SK-N-SH (cell line): ENCODE results near the gene OGFOD3. TPM values are rescaled to one million over a fixed set of nuclear protein-coding genes. Genes with fewer than 3 reads are reported as not detected.

ENCODE experiments used
- CTCF ChIA-PET: fragments of 300-600, 350-600 bp; formaldehyde crosslinking; extraction: SDS; loops from one replicate; lab custom pipeline; 2021; lab: Yijun Ruan, JAX
- POLR2A ChIA-PET: fragments of 350-600 bp; sonication (Branson Sonifier 250); formaldehyde crosslinking; extraction: SDS; loops from one replicate; lab custom pipeline; 2020; ENCODE audit warnings: antibody characterized with exemption, inconsistent platforms; lab: Yijun Ruan, JAX
- DNase-seq: peaks from one replicate; pipeline ENCODE4 v3.0.0; 2012
- H2AFZ ChIP-seq: fragments of 200-600 bp; sonication (generic); 2 replicates; pipeline ENCODE4 v1.8.1; 2016; ENCODE audit warnings: antibody characterized with exemption, mild to moderate bottlenecking, low read depth
- H3F3A ChIP-seq: fragments of 200-600 bp; sonication (generic); replicated peaks from 2 replicates; pipeline ENCODE3; 2016; ENCODE audit warnings: antibody characterized with exemption, mild to moderate bottlenecking; ENCODE audit not compliant: insufficient read depth
- H3K27ac ChIP-seq, 2 experiments: fragments of 200-500 bp in 1 of 2; fragments of 200-600 bp in 1 of 2; sonication (Bioruptor generic) in 1 of 2; sonication (generic), shearing (Covaris generic) in 1 of 2; 2 replicates each; pipeline versions ENCODE4 v1.5.1 to v1.6.1; 2014 to 2016; ENCODE audit warnings: low read depth in 2 of 2, inconsistent platforms in 1 of 2, low read length in 1 of 2, mild to moderate bottlenecking in 1 of 2, mixed read lengths in 1 of 2
- H3K27me3 ChIP-seq: fragments of 200-600 bp; sonication (generic), shearing (Covaris generic); 2 replicates; pipeline ENCODE4 v1.6.1; 2016; ENCODE audit warnings: mixed run types; ENCODE audit not compliant: insufficient read depth
- H3K36me3 ChIP-seq, 2 experiments: fragments of 200-500 bp in 1 of 2; fragments of 200-600 bp in 1 of 2; sonication (Bioruptor generic) in 1 of 2; sonication (generic) in 1 of 2; replicated peaks in 1 of 2; 2 replicates each; pipeline versions ENCODE3 to v1.5.1; 2014 to 2016; ENCODE audit warnings: low read length in 1 of 2, mild to moderate bottlenecking in 1 of 2; ENCODE audit not compliant: insufficient read depth in 2 of 2, control insufficient read depth in 1 of 2
- H3K4me1 ChIP-seq, 2 experiments: fragments of 200-500 bp in 1 of 2; fragments of 200-600 bp in 1 of 2; sonication (Bioruptor generic) in 1 of 2; sonication (generic), shearing (Covaris generic) in 1 of 2; 2 replicates each; pipeline versions ENCODE4 v1.5.1 to v1.6.1; 2014 to 2016; ENCODE audit warnings: low read depth in 1 of 2, low read length in 1 of 2, mixed run types in 1 of 2; ENCODE audit not compliant: insufficient read depth in 2 of 2, control insufficient read depth in 1 of 2
- H3K4me2 ChIP-seq: fragments of 200-600 bp; sonication (generic), shearing (Covaris generic); 2 replicates; pipeline ENCODE4 v1.6.1; 2017; ENCODE audit warnings: mixed run types
- H3K4me3 ChIP-seq, 2 experiments: fragments of 200-500 bp in 1 of 2; fragments of 200-600 bp in 1 of 2; sonication (Bioruptor generic) in 1 of 2; sonication (generic), shearing (Covaris generic) in 1 of 2; 2 replicates each; pipeline versions ENCODE4 v1.5.1 to v1.8.1; 2014 to 2016; ENCODE audit warnings: low read depth in 2 of 2, inconsistent platforms in 1 of 2, low read length in 1 of 2, mild to moderate bottlenecking in 1 of 2, mixed read lengths in 1 of 2, moderate library complexity in 1 of 2
- H3K79me2 ChIP-seq: fragments of 200-600 bp; sonication (generic); 2 replicates; pipeline ENCODE4 v1.8.1; 2017; ENCODE audit warnings: mild to moderate bottlenecking; ENCODE audit not compliant: insufficient read depth
- H3K9ac ChIP-seq: fragments of 200-600 bp; sonication (generic); 2 replicates; pipeline ENCODE4 v1.6.1; 2017; ENCODE audit warnings: mixed run types
- H3K9me2 ChIP-seq: fragments of 200-600 bp; sonication (generic); 2 replicates; pipeline ENCODE4 v1.6.1; 2017; ENCODE audit warnings: mixed run types
- H3K9me3 ChIP-seq: fragments of 200-600 bp; sonication (generic); 2 replicates; pipeline ENCODE4 v1.6.1; 2017; ENCODE audit warnings: mixed run types, mild to moderate bottlenecking, moderate library complexity
- H4K20me1 ChIP-seq: fragments of 200-600 bp; sonication (generic); 2 replicates; pipeline ENCODE4 v1.6.1; 2017; ENCODE audit warnings: mild to moderate bottlenecking, mixed run types; ENCODE audit not compliant: insufficient read depth
- CHD2 ChIP-seq: fragments of 150-350 bp; IDR thresholded peaks from 2 replicates; pipeline ENCODE4 v1.6.1; 2018; ENCODE audit warnings: low read length; ENCODE audit not compliant: partially characterized antibody
- CTCF ChIP-seq: fragments of 200-600 bp; sonication (generic); IDR thresholded peaks from 2 replicates; pipeline ENCODE4 v1.6.1; 2017; ENCODE audit warnings: antibody characterized with exemption, mild to moderate bottlenecking, moderate library complexity
- EP300 ChIP-seq, 2 experiments: IDR thresholded peaks; 2 replicates each; pipeline versions ENCODE4 v1.4.0 to v1.6.1; 2012; ENCODE audit warnings: borderline replicate concordance in 1 of 2, low read depth in 1 of 2, low read length in 1 of 2
- FOSL2 ChIP-seq: IDR thresholded peaks from 2 replicates; pipeline ENCODE4 v1.4.0; 2012; ENCODE audit warnings: low read depth, mild to moderate bottlenecking, moderate library complexity, borderline replicate concordance
- FOXJ3 ChIP-seq: sonication (generic); formaldehyde crosslinking; IDR thresholded peaks from 2 replicates; pipeline ENCODE4 v1.5.1; 2020; ENCODE audit warnings: mild to moderate bottlenecking, missing genetic modification reagents
- GATA2 ChIP-seq: sonication (generic); formaldehyde crosslinking; IDR thresholded peaks from 2 replicates; pipeline ENCODE4 v1.5.0; 2020; ENCODE audit warnings: mild to moderate bottlenecking, missing genetic modification reagents
- JUND ChIP-seq: IDR thresholded peaks from 2 replicates; pipeline ENCODE4 v1.4.0; 2012
- MXI1 ChIP-seq: IDR thresholded peaks from 2 replicates; pipeline ENCODE4 v1.6.1; 2012; ENCODE audit warnings: mild to moderate bottlenecking, low read depth, low read length, improper control_type of control experiment
- NFIC ChIP-seq: IDR thresholded peaks from 2 replicates; pipeline ENCODE4 v1.4.0; 2012; ENCODE audit warnings: borderline replicate concordance
- RAD21 ChIP-seq: IDR thresholded peaks from 2 replicates; pipeline ENCODE4 v1.6.1; 2012; ENCODE audit warnings: mild to moderate bottlenecking, low read length
- RCOR1 ChIP-seq: fragments of 150-350 bp; IDR thresholded peaks from 2 replicates; pipeline ENCODE4 v1.6.1; 2017; ENCODE audit warnings: antibody characterized with exemption, low read length
- RFX5 ChIP-seq: IDR thresholded peaks from 2 replicates; pipeline ENCODE4 v1.6.1; 2012; ENCODE audit warnings: mild to moderate bottlenecking, improper control_type of control experiment, low read length
- SIN3A ChIP-seq: IDR thresholded peaks from 2 replicates; pipeline ENCODE4 v1.6.1; 2012; ENCODE audit warnings: low read depth, mild to moderate bottlenecking, low read length, moderate library complexity, borderline replicate concordance
- SMC3 ChIP-seq: IDR thresholded peaks from 2 replicates; pipeline ENCODE4 v1.6.1; 2012; ENCODE audit warnings: low read depth, low read length, improper control_type of control experiment
- TAF1 ChIP-seq: IDR thresholded peaks from 2 replicates; pipeline ENCODE4 v1.6.1; 2012; ENCODE audit warnings: low read depth, mild to moderate bottlenecking, low read length, moderate library complexity, borderline replicate concordance
- TCF12 ChIP-seq: IDR thresholded peaks from 2 replicates; pipeline ENCODE4 v1.4.0; 2012
- TEAD4 ChIP-seq: IDR thresholded peaks from 2 replicates; pipeline ENCODE4 v1.4.0; 2012; ENCODE audit warnings: mild to moderate bottlenecking, borderline replicate concordance; ENCODE audit not compliant: insufficient read depth
- USF2 ChIP-seq: fragments of 150-350 bp; IDR thresholded peaks from 2 replicates; pipeline ENCODE4 v1.6.1; 2017; ENCODE audit warnings: antibody characterized with exemption, low read length, low read depth, borderline replicate concordance
- WGBS: methylation state at CpG from one replicate; pipeline ENCODE4 v1.1.6; 2017; ENCODE audit warnings: low lambda C conversion rate; 5-methylcytosine and 5-hydroxymethylcytosine counted together
- polyA plus RNA-seq, 3 experiments: library from polyadenylated mRNA; depleted of rRNA; stranded (reverse); fragments of >200 nt; gene quantifications; 2 replicates each; pipeline ENCODE4 v1.2.3, GENCODE V29; 2012

Gene OGFOD3
- polyA plus RNA-seq, 1 of the 3 experiments (the other 2 are of a cell fraction): 68.2 TPM

GRCh38 chr17:82465023-82465603 lies 46.7 kb upstream of the OGFOD3 start (continued):
- TF ChIP-seq NFIC (no peak), RCOR1 (no peak), TEAD4 (no peak), EP300 (IDR thresholded peaks at IDR 0.05; ENCODE audit: borderline replicate concordance in 1 of 2, low read depth in 1 of 2, low read length in 1 of 2) (no peak), TCF12 (no peak), CHD2 (no peak), GATA2 (CRISPR knock-in tag) (no peak), MXI1 (no peak), SIN3A (no peak)
- TF ChIP-seq, all 33 proteins: peak for 0

- Histone ChIP-seq H3K27me3 (no peaks in the 10 kb centered on the region), H3K4me2 (no peak overlapping the region), H3K79me2 (peaks cover 19% of the 10 kb centered on the region), H2AFZ (no peak overlapping the region), H3K27ac (no peak overlapping the region), H3K9me3 (no peaks in the 10 kb centered on the region), H3K9me2 (no peaks in the 10 kb centered on the region), H3K9ac (no peak overlapping the region), H3K36me3 (peaks cover 48 to 56% of the 10 kb centered on the region in 2 experiments), H3F3A (no peaks in the 10 kb centered on the region), H4K20me1 (peaks cover 2% of the 10 kb centered on the region; the same call in 1 of the 2 replicates), H3K4me3 (no peak overlapping the region), H3K4me1 (no peaks in the 10 kb centered on the region; a peak in 1 of 4 replicates)
- POLR2A ChIA-PET: no interaction called here
- no peak for TF ChIP-seq FOSL2
- no peak for TF ChIP-seq FOXJ3 (CRISPR knock-in tag)
- TF ChIP-seq TAF1: no peak
- no peak for TF ChIP-seq JUND
- TF ChIP-seq USF2: no peak
- TF ChIP-seq CTCF: no peak
- TF ChIP-seq NFIC: no peak
- TF ChIP-seq RAD21: no peak
- TF ChIP-seq SMC3: no peak
- no peak for TF ChIP-seq RFX5
- no peak for TF ChIP-seq SIN3A
- no peak for TF ChIP-seq CHD2
- CTCF ChIA-PET: interaction anchor here (0.6 kb wide), 1 partner anchor 1548 kb away, joined by 3 read pairs; no protein-coding TSS in a partner anchor
- 92% methylated on average over 11 of the region's 11 CpGs for WGBS
- no peak for DNase-seq
Observed at GRCh38 chr17:82464567-82464929, 46.2 kb upstream of the OGFOD3 start.
